ENCODE data around the gene CRYBG1.
"Not testable (repeated sequence)": the region's sequence is repeated elsewhere in the genome, so short reads cannot be mapped to it uniquely, and the experiment has no call there.

Gene CRYBG1

DNA sequence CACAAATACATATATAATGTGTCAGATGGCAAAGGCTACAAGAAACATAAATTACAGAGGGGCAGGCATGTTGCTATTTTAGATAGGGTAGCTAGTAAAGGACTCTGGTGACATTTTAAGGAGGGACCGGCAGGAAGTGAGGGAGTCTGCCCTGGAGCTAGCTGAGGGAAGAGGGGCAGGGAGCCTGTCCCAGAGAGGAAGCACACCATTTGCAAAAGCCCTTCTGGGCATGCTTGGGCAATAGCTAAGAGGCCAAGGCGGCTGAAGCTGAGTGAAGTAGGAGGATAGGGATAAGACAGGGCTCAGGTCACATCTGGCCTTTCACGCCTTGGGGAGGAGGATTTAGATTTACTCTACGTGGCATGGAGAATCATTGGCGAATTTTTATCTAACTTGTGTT is 172.5 kb downstream of the CRYBG1 start:
- DNase-seq: no peak

DNA sequence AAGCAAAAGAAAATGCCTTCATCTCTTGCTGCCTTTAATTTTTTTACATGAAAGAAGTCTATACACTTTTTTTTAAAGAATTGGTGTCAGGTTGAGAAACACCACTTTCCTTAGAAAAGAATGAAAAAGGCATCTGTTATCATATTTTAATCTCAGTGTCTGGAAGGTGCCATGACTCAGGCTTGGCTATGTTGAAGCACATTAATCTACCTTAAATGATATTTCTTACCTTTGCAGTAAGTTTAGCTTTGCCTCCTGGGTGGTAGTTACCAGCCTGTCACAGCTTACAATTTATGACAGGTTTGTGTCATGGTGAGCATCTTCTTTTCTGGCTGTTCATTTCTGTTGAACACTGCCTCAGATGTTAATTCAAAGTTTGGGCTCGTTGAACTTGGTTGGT is 173.5 kb downstream of the CRYBG1 start:
- DNase-seq: no peak

- no peak for DNase-seq
Observed at GRCh38 chr6:106534564-106534982, 174.1 kb downstream of the CRYBG1 start.

- DNase-seq: no peak
Observed at GRCh38 chr6:106535012-106535411, 174.5 kb downstream of the CRYBG1 start.

DNA sequence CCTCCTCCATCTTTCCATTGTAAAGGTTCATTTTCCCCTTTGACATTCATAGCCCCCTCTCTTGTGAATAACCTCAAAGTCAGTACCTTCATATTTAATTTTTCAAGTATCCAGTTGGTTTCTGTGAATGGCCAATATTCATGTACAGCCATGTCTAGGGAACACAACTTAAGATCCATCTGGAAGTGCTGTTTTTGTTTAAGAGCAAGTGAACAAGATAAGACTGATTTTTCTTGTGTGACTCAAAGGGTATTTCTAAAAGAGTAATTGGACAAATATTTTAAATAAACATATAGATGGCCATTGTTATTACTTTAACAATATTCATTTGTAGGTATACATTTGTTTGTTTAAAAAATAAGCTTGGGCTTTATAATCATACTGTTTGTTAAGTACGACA is 175.8 kb downstream of the CRYBG1 start:
- DNase-seq: no peak

DNA sequence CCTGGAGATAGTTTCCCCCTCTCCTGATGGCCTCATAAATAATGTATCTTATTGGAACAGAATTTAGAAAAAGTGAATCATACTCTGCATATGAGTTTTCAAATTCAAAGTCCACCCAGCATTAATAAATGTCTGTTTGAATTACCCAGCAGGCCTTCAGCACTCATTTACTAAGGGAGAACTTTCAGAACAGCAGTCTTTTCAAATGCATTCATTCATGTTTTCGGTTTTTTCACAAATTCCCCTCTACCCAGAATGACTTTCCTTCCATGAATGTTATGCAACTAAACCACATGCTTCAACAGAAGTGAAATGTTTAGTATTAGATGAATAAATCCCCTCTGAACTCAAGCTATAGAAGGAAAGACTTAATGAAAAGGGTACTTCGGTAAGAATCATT is 176.3 kb downstream of the CRYBG1 start:
- DNase-seq: no peak

DNA sequence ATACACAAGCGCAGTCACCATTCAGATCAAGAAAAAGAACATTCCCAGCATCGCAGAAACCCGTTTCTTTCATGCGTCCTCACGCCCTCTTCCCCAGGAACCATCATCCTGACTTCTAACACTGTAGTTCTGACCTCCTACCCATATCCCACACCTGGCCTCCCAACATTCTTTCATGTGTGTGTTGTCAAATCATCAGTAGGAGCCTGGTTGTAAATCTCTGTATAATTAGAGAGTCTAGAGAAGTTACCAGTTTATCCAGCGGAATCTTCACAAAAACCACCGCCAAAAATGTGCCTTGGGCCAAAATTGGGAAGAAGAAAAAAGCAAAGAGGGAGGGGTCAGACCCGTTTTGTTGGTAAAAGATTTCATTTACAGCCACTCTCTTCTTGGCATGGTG is 177.1 kb downstream of the CRYBG1 start:
- no peak for DNase-seq

DNA sequence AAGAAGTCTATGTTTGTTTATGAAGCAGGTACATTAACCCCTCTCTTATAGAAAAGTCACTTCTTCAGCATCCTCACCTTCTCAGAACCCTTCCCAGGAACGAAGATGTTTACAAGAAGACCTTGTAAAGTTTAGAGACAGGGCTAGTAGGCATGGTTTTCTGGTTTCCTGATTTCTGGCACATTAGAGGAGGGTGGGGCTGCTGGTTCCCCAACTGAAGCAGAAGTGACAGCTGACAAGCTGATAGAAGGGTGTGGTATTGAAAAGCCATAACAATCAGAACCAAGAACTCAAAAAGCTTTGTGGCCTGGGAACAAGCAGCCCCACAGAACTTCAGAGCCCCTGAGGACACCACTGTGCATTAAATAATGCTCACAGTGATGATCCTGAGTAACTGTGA is 177.6 kb downstream of the CRYBG1 start:
- DNase-seq: no peak

DNA sequence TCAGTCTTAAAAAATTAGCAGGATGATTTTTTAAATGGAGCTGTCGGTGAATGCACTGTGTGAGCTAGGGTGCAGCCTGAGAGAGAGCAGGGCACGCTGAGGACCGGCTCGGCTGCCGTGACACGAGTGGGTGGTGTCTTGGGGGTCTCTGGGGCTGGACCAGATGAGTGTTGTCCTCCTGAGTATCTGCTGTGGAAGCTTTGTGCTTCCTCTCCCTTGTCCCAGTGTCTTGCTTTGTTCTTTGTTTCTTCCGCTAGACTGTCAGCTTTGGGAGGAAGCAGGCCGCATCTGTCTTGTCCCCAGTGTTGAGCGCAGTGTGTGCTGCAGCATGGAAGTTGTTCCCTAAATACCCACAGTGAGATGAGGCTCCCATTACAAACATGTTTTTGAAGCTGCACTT is 179.4 kb downstream of the CRYBG1 start:
- no peak for DNase-seq

- DNase-seq: no peak
Observed at GRCh38 chr6:106540432-106540831, 179.9 kb downstream of the CRYBG1 start.

GRCh38 chr6:106540907-106541306 is 180.4 kb downstream of the CRYBG1 start:
- DNase-seq: no peak

DNA sequence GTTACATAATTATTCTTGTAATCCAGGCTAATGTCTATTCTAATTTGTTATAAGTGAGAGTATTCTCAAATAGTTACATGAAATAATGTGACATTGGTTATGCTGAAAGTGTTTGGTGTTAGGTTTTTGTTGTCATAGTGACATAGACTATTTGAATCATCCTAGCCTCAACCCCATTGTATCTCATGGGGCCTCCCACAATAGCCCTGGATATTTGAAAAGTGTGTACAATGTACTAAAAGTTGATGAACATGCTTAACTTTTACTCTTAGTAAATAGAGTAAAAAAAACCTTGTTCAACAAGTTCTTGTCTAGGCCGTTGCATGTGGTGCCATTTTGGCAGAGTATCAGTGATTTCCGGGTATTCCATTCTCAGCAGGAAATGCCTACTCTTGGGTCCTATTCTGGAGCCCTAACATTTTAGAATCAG is 185.8 kb downstream of the CRYBG1 start:
- no peak for DNase-seq

GRCh38 chr6:106546691-106547414 is 186.3 kb downstream of the CRYBG1 start:
- no peak for DNase-seq

- DNase-seq: no peak
Observed at GRCh38 chr6:106547601-106548453, 187.3 kb downstream of the CRYBG1 start.

- not testable (repeated sequence) for DNase-seq
Observed at GRCh38 chr6:106548926-106549455, 188.5 kb downstream of the CRYBG1 start.

DNA sequence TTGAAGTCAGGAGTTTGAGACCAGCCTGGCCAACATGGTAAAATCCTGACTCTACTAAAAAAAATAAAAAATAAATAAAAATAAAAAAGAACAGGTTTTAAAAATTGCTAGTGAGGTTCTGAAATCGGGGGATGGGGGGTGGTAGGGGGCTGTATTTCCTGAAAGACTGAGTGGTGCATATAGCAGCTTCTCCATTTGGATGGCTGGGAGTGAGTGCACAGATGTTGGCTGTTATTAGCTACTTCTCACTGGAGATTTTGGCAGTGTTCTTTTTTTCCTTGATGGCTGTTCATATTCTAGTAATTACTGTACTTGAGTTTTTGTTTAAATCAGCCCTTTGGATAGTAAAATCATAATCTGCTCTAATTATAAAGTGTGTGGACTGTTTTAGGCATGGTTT is 189.0 kb downstream of the CRYBG1 start:
- DNase-seq: no peak

DNA sequence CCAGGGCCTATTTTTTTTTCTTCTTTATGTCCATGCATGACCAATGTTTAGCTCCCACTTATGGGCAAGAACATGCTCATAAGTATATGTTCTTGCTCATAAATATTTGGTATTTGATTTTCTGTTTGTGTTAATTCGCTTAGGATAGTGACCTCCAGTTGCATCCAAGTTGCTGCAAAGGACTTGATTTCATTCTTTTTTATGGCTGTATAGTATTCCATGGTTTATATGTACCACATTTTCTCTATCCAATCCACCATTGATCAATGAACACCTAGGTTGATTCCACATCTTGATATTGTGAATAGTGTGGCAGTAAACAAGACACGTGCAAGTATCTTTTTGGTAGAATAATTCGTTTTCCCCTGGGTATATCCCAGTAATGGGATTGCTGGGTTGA is 190.6 kb downstream of the CRYBG1 start:
- no peak for DNase-seq

DNA sequence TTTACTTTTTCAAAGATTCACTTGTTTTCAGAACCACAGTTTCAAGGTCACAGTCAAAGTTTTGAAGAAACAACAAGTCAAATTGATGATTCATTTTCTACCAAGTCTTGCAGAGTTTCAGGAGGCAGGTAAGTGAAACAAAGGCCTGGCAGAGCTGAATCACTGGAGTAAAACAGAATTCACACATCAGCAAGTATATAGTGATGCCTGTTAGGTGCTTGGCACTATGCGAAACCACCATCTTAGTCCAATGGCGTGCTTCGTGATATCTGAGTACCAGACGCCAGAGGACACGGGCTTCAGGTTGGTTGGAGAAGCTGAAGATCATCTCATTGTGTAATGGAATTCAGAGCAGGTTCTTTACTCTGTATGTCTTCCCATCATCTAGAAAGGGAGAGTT is 192.9 kb downstream of the CRYBG1 start:
- no peak for DNase-seq

- no peak for DNase-seq
Observed at GRCh38 chr6:106555767-106556166, 195.2 kb downstream of the CRYBG1 start.

- peak; percentile 7 for DNase-seq
Observed at GRCh38 chr6:106556368-106556960, 195.9 kb downstream of the CRYBG1 start.

DNA sequence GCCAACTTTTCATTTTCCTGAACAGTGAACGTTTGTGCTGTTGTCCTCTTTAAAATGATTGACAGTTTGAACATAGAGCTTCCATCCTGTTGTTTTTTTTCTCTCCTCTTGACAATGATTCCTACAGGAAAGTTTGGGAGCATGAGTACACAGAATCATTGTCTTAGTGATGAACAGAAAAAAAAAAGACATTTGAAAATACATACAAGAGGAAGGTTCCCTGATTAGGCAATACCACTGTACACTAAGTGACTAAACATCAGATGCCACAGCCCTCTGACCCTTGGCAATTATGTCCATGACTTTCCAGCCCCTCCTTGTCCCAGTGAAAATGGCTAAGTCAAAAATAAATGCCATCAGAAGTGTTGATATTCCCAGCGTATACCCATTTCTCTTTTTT is 197.3 kb downstream of the CRYBG1 start:
- DNase-seq: no peak

- no peak for DNase-seq
Observed at GRCh38 chr6:106558364-106558763, 197.8 kb downstream of the CRYBG1 start.

DNA sequence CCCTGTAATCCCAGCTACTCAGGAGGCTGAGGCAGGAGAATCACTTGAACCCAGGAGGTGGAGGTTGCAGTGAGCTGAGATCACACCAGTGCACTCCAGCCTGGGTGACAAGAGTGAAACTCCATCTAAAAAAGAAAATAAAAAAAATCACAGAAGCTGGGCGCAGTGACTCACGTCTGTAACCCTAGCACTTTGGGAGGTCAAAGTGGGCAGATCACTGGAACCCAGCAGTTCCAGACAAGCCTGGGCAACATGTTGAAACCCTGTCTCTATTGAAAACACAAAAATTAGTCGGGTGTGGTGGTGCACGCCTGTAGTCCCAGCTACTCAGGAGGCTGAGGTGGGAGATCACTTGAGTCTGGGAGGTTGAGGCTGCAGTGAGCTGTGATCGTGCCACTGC is 199.1 kb downstream of the CRYBG1 start:
- not testable (repeated sequence) for DNase-seq
